Measurements from ENCODE around the gene PSD4.

The PSD4 gene

DNA sequence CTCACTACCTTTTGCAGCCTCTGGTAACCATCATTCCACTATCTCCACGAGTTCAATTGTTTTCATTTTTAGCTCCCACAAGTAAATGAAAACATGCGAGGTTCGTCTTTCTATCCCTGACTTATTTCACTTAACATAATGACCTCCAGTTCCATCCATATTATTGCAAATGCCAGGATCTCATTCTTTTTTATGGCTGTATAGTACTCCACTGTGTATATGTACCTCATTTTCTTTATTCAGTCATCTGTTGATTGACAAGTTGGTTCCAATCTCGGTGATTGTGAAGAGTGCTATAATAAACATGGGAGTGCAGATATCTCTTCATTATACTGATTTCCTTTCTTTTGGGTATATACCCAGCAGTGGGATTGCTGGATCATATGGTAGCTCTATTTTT, 29.5 kb upstream of the PSD4 start:
- DNase-seq = no peak

DNA sequence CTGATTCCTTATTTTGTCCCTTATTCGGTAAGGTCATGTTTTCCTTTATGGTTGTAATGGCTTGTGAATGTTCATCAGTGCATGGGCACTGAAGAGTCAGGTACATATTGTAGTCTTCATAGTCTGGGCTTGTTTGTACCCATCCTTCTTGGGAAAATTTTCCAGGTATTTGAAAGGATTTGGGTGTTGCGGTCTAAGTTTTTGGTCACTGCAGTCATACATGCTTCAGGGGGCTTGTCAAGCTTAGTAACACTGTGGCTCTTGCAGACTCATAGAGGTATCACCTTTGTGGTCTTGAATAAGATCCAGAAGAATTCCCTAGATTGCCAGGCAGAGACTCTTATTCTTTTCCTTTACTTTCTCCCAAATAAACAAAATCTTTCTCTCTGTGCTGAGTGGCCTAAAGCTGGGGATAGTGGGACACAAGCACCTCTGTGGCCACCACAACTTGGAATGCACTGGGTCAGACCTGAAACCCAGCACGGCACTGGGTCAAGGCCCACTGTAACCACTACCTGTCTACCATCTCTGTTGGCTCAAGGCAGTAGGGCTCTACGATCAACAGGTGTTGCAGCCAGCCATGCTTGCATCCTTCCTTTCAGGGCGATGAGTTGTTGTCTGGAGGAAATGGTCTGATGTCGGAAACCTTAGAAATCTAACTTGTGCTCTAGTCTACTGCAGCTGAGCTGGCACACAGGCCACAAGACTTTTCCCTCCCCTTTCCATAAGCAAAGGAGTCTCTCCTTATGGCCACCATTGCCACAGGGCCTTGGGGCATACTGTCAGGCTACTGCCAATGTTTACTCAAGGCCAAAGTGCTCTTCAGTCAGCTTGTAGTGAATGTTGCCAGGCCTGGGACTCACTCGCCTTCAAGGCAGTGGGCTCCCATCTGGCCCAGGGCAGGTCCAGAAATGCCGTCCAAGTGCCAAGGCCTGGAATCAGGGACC, 24.9 kb upstream of the PSD4 start:
- no peak for DNase-seq

DNA sequence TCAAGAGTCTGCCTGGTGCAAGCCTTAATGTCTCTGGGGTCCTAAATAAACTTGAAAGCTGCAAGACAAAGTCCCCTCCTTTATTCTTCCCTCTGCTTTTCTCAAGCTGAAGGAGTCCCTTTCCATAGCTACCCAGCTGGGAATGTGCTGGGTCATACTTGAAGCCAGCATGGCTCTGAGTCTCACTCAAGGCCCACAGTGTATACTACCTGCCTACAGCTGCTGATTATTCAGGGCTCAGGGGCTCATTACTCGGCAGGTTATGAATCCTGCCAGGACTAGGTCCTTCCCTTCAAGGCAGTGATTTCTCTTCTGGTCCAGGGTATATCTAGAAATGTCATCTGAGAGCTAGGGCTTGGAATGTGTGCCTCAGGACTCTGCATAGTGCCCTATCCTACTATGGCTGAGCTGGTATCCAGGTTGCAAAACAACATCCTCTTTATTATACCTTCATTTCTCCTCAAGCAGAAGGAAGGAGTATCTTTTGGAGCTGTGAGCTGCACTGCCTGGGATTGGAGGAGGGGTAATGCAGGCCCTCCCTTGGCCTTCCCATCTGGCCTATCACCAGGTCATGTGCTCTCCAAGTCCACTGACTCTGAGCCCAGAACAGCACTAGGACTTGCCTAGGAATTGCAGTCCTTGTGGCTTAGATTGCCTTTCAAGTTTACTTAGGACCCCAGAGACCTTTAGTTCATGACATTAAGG, 24.1 kb upstream of the PSD4 start:
- no peak for DNase-seq

DNA sequence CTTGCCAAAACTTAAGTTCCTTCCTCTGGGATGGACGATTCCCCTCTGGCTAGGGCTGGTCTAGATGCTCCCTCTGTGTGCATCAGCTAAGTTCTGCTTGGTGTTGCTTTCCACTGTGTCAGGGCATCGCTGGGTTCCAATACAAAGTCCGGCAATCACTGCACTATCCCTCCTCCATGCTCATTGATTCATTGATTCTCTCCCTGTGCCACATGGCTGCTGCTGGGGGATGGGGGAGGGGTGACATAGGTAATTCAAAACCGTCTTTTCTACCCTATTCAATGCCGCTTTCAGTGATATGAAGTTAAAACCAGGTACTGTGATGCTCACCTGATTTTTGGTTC, 23.5 kb upstream of the PSD4 start:
- no peak for DNase-seq

DNA sequence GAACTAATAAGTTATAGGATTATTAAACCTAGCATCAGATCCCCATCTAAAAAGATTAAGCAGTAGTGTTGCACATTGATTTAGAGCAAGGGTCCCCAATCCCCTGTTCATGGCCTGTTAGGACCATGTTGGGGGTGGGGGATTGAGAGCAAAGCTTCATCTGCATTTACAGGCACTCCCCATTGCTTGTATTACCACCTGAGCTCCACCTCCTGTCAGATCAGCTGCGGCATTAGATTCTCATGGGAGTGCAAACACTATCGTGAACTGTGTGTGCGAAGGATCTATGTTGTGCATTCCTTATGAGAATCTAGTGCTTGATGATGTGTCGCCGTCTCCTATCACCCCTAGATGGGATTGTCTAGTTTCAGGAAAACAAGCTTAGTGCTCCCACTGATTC, 18.4 kb upstream of the PSD4 start:
- DNase-seq = no peak

DNA sequence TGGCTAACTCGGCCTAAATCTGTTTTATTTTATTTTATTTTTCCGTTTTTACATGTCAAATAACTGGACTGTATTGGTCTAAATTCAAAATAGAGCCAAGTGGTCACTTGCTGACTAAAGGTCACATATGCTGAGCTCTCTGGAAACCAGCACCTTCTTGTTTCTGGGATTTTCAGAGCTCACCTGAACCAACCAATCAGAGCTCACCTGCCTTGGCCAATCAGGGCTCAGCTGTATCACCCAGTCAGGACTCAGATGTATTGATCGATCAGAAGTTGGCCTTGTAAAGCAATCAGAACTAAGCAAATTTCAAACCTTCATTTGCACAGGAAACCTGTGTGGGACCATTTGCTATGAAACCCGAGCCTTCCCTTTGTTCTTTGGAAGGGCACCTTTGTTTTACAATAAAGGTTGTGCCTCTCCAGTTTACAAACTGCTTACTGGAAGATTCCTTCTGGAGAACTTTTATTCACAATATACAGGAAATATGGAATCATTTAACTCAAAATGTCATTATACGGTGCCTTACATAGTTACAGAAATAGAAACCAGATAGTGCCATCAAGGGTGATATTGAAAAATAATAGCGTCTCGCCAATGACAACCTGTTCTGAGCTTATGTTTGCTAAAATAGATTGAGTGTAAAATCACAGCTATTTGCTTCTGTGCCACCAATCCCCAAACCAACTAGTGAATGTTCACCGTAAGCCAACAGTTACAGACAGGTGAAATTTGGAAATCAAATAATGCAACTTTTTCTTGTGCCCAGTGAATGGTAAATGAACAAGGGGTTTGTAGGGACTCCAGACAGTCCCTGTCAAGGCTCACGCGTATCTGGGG, 17.3 kb upstream of the PSD4 start:
- peak; percentile 38 for DNase-seq

DNA sequence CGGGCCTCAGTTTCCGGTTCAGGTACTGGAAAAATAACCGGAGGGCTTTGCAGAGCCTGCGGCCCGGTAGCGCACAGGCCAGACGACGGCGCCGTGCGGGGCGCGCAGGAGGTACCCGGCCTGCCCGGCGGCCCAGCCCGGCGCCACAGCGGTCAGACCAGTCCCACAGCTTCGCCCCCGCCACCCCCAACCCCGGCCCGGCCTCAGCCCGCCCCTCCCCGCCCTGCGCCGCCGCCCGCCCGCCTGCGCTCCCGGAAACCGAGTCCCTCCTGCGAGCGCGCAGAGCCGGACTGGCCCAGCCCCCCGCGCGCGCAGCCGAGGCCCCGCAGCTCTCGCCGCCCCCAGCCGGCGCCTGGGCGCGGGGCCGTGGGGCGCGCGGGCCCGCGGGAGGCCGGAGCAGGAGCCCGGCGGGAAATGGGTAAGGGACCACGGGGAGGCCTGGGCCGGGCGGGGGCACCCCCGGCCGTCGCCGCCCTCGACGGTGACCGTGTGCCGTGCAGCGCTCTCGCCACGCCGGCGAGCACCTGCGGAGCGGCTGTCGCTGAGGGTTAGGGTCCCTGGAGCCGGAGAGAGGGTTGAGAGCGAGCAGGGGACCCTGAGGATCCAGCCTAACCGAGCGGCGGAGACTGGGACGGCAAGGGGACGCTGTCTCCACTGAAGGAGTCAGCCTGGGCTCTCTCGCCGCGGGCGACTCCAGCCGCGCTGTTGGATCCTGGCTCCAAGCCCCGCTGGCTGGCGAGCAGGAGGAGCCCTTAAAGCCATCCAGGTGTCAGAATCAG, 16.5 kb upstream of the PSD4 start:
- DNase-seq = peak; percentile 22

DNA sequence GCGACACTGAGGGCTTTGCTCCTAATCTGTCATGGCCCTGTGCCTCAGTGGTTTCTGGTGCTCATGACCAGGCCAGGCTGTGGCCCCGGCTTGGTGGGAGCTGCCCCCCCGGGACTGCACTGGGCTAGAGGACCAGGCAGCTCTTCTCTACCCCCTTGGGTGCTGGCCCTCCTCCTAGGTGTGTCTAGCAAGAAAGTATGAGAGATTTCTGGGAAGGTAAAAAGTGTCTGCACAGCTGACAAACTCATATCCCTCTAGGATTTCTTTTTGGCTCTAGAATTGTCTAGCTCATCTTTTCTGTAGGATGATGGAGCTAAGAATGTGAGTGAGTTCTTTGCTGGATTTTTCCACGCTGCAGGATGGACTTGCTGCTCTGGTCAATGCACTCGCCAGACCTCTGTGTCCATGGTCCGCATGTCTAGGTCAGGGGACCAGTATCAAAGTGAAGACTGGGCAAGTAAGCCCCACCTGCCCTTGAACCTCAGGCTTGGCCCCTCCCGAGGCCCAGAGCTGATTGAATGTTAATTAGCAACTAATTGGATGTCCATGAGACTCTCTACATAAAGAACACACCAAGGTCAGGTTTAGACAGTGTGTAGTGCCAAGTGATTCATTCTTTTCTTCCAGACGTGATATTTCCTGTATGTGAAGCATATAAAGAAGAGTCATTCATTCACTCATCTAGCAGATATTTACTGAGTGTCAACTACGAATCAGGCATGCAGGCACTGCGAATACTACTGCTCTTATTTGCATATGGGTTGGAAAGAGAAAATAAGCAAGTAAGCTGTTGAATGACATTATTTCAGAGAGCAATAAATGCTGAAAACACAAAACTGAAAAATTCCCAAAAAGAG, 15.6 kb upstream of the PSD4 start:
- no peak for DNase-seq

DNA sequence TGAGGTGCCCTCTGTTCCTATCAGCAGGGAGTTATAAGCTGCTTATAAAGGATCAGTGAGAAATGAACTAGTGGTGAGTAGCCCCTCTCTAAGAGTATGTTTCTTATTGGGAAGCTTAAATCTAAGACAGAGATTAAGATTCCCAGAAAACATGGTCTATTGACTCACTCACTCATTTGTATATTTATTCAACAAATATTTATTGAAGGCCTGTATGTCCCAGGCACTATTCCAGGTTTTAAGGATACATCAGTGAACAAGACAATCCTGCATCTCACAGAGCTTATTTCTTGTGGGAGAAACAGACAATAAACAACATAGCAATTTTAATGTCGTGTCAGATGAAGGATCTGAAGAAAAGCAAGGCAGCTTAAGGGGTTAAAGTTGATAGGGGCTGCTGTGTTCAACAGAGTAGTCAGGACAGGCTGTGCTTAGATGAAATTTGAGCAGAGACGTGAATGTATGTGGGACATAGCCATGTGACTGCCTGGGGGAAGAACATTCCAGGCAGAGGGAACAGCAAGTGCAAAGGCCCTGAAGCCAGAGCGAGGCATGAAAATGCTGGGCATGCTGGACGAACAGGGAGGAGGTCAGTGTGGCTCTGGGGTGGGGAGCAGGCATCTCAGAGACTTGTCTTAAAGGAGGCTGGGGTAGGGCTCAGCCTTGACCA, 14.8 kb upstream of the PSD4 start:
- DNase-seq = no peak

DNA sequence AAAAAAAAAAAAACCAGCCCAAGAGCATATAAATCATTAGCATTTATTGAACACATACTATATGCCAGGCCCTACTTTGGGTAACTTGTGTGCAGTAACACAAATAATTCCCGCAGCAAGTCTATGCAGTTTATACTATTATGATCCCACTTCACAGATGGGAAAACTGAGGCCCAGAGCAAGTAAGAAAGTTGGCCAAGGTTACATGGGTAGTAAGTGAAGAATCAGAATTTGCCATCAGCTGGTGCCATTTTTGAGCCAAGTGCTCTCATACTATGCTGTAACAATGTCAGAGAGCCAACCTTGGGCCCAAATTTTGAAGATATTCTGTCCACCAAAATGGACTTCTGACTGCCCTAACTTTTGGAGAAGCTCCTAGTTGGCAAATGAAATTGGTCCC, 13.5 kb upstream of the PSD4 start:
- DNase-seq = no peak

DNA sequence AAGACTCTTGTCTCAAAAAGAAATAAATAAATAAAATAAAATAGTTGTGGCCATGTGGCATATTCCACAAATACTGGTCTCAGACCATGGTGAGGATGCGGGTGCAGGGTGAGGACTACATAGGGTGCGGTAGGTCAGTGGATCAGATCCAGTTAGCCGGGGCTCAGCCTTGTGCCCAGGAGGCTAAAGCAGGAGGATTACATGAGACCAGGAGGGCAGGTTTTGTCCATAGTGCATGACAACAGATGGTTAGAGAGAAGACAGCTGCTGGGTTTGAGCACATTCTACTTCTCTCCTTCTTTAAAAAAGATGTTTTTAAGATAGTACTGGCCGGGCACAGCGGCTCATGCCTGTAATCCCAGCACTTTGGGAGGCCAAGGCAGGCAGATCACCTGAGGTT, 12.8 kb upstream of the PSD4 start:
- DNase-seq = no peak

DNA sequence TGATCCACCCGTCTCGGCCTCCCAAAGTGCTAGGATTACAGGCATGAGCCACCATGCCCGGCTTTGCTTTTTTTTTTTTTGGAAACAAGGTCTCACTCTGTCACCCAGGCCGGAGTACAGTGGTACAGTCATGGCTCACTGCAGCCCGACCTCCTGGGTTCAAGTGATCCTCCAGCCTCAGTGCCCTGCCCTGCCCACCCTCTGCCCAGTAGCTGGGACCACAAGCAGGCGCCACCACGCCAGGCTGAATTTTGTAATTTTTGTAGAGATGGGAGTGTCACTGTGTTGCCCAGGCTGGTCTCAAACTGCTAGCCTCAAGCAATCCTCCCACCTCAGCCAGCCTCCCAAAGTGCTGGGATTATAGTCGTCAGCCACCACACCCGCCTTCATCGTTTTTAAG, 11.6 kb upstream of the PSD4 start:
- no peak for DNase-seq

DNA sequence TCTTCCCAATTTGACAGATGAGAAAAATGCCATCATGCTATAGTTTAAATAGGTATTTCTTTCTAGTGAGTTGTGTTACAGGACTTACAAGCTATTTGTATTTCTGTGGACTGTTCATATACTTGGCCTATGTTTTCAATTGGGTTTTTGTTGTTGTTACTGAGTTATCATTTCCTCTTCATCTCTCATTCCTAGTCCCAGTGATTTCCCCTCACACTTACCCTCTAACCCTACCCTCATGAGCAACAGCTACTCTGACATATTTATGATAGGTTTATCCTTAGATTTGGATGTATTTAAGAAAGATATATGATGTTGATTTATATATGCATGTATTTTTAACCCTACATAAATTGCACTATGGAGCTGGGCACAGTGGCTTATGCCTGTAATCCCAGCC, 10.9 kb upstream of the PSD4 start:
- no peak for DNase-seq

DNA sequence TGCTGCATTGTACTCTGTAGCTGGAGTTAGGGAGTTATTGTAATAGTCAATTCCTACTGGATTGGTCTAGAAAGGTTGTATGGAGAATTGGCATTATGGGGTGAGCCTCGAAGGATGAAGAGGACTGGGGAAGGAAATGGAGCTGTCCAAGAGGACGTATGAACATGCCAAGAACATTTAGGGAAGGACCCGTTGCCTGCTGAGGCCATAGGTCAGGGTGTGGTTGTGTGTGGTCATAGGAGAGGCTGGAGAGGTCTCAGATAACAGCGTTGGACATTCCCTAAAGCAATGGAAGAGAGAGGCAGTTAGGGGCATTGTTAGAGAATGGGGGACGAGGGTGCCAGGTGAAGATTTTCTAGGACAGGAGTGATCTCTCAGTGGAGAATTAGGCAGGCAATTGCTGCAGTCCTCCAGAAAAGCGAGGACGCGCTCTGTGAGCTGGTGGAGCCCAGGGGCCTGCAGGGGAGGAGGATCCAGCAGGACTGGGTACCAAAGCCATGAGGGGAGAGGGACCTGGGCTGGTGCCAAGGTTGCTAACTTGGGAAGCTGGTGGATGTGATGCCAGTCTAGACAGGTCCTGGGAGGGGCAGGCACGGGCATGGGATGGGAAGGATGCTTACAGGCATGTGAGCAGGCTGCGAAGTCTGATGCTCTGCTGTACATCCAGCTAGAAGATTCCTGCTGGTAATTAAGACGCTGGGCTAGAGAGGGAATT, 9.4 kb upstream of the PSD4 start:
- peak; percentile 26 for DNase-seq

DNA sequence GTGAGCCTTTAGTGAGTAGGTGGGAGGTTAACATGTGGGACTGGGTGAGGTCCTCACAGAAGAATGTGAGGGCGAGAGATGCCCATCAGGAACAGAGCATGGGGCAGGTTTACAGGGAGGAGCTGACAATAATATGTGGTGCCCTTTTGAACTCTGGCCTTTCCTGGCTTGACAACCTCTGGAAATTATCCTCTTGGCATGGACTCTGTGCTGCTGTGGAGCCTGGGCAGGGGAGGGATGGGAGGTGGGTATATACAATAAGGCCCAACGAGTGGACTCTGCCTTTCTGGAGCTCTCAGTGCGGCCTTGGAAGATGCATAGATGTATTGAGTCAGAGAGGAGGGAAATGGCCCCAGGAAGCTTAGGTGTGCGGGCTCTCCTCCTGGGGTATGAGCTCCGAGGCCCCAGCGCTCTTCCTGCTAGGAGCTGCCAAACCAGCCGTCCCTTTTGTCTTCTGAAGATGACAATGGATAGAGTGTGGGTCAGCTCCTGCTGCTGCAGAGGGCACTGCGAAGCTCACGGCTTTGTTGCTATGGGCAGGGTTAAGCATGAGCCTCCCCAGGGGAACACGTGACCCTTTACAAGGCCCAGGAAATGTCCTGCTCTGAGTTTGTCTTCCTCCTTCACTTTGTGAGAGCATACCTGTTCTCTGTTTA, 8.7 kb upstream of the PSD4 start:
- no peak for DNase-seq

DNA sequence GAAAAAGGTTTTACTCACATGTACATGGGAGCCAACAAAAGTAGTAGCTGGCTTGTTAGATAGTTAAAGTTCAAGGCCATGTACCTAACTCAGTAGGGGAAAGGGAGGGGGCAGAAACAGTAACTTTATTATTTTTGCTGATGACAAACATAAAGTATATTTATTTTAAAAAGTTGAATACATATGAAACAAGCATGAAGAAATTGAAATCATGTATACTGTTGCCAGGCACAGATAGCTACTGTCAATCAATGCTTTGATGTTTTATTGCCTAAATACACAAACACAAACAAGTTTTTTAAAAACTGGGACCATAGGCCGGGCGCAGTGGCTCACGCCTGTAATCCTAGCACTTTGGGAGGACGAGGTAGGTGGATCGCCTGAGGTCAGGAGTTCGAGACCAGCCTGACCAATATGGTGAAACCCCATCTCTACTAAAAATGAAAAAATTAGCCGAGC, 7.6 kb upstream of the PSD4 start:
- DNase-seq = no peak

DNA sequence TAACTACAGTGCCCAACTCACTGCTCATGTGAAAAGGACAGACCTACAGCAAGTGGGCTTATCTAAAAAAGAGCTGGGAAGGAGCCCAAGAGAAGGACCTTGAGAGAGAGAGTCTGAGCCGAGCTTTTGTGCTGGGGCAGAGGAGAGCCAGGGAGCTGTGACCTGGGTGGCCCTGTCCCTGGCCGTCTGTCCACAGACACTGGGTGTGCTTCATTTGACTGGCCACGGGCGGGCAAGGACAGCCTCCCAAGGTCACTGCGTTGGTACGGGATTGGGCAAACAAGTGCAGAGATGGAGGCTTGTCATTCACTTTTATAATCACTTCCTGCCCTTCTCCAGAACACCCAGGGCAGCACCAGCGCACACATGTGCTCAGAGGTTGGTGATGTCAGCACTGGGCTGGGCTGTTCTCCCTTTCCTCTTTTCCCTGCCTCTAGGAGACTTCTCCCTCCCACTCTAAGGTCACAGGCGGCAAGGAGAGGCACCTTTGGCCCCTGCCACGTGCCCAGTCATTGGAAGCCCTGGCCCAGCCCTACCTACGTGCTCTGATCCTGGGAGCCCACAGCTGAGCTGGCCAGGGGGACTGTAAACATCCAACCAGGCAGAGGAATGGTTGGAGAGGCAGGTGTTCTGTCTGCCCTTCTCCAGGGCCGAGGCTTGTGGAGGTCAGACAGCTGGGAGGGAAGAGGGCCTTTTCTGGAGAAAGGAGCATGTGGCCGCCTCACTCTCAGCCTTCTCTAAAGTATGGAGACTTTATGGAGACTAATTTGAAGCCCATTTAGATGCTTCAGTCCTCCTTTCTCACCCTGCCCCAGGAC, 6.4 kb upstream of the PSD4 start:
- DNase-seq = no peak

DNA sequence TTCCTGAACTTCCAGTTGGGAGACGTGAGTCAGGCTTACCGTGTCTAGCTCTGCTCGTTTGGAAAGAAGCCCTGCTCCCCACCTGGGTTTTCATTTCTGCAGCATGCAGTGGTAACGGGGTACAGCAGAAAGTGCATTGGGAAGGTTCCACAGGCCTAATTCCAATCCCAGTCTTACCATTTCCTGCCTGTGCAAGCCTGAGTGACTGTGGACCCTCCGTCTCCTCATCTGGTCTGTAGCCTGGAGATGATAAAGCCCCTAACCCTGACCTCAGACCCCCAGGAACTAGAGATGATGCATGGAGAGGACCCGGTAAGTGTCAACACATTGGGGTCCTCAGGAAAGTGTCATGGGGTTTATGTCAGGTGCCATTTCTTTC, 5.8 kb upstream of the PSD4 start:
- no peak for DNase-seq

DNA sequence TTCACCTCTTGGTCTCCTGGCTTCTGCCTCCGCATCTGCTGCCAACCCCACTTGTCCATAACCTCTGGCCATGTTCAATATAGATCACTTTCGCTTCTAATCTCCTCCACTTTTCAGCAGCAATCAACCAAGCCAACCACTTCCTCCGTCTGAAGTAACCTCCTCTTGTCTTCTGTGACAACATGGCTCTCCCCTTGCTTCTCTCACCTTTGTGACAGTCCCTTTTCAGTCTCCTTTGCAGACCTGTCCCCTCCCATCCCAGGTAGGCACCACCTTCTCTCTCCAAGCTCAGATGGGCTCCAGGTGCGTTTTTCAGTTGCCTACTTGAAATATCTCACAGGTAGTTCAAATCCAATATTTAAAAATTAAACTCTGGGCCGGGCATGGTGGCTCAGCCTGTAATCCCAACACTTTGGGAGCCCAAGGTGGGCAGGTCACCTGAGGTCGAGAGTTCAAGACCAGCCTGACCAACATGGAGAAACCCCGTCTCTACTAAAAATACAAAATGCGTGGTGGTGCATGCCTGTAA, 4.7 kb upstream of the PSD4 start:
- DNase-seq = no peak
